HepG2 (cell line): ENCODE data around the gene ARPC3. TPM values are rescaled to one million over a fixed set of nuclear protein-coding genes. Genes with fewer than 3 reads are reported as not detected.
A peak's percentile ranks its signal among the peaks of the same experiment; 100 is the strongest.

Source experiments
- ARID4A ChIP-seq: sonication (generic); formaldehyde crosslinking; IDR thresholded peaks from 2 replicates; pipeline ENCODE4 v1.5.0; 2020; ENCODE audit warnings: mild to moderate bottlenecking, missing genetic modification reagents, borderline replicate concordance
- ATF6 ChIP-seq: sonication (generic); formaldehyde crosslinking; conservative IDR thresholded peaks from 2 replicates; pipeline ENCODE4 v1.4.0; 2020; ENCODE audit warnings: missing genetic modification reagents
- CTCF ChIP-seq: sonication (generic); formaldehyde crosslinking; IDR thresholded peaks from 2 replicates; pipeline ENCODE4 v1.5.0; 2020; ENCODE audit warnings: mild to moderate bottlenecking, missing genetic modification reagents, moderate library complexity
- GATAD1 ChIP-seq: IDR thresholded peaks from 2 replicates; pipeline ENCODE4 v1.6.1; 2016; ENCODE audit warnings: missing genetic modification reagents, missing compliant biosample characterization
- GTF2F1 ChIP-seq: fragments of 150-350 bp; IDR thresholded peaks from 2 replicates; pipeline ENCODE4 v1.6.1; 2014; ENCODE audit warnings: low read length
- SAP130 ChIP-seq: IDR thresholded peaks from 2 replicates; pipeline ENCODE4 v1.6.1; 2016; ENCODE audit warnings: low read depth
- TMF1 ChIP-seq: sonication (generic); formaldehyde crosslinking; IDR thresholded peaks from 2 replicates; pipeline ENCODE4 v1.8.1; 2022; ENCODE audit warnings: low read depth, missing genetic modification reagents
- ZMYM3 ChIP-seq: sonication (generic); formaldehyde crosslinking; IDR thresholded peaks from 2 replicates; pipeline ENCODE4 v1.5.1; 2020; ENCODE audit warnings: mild to moderate bottlenecking, missing genetic modification reagents
- ZMYM4 ChIP-seq: sonication (generic); formaldehyde crosslinking; IDR thresholded peaks from 2 replicates; pipeline ENCODE4 v1.8.1; 2023; ENCODE audit warnings: mild to moderate bottlenecking, missing genetic modification reagents
- ZNF180 ChIP-seq: sonication (generic); formaldehyde crosslinking; IDR thresholded peaks from 2 replicates; pipeline ENCODE4 v1.4.0; 2020; ENCODE audit warnings: low read depth, missing genetic modification reagents, borderline replicate concordance
- ZNF205 ChIP-seq: IDR thresholded peaks from 2 replicates; pipeline ENCODE4 v1.6.1; 2018; ENCODE audit warnings: missing biosample characterization, missing genetic modification reagents
- ZNF335 ChIP-seq: sonication (generic); formaldehyde crosslinking; IDR thresholded peaks from 2 replicates; pipeline ENCODE4 v1.4.0; 2020; ENCODE audit warnings: missing genetic modification reagents
- ZSCAN20 ChIP-seq: sonication (generic); formaldehyde crosslinking; IDR thresholded peaks from 2 replicates; pipeline ENCODE4 v1.4.0; 2020; ENCODE audit warnings: missing genetic modification reagents, mild to moderate bottlenecking, borderline replicate concordance
- polyA plus RNA-seq, 8 experiments: library from polyadenylated mRNA; depleted of rRNA in 3 of 8; stranded (reverse) in 7 of 8; unstranded in 1 of 8; fragments of >200 nt; fragmentation: Illumina TruSeq in 4 of 8; extraction: Trizol in 4 of 8; gene quantifications; 2 replicates each; pipeline versions ENCODE4 v1.2.1 to v1.2.3, GENCODE V29; 2011 to 2016; ENCODE audit warnings: low read depth in 4 of 8, missing spikeins in 1 of 8, mixed read lengths in 1 of 8; ENCODE audit not compliant: insufficient read depth in 1 of 8
- total RNA-seq, 5 experiments: library from RNA; depleted of rRNA; stranded (reverse); fragments of >200 nt; fragmentation: Illumina TruSeq; extraction: Trizol; gene quantifications; 2 replicates each; pipeline ENCODE4 v1.2.3, GENCODE V29; 2016; ENCODE audit warnings: low read depth in 1 of 5
- TF ChIP-seq, protein P1 (sequence below): sonication (generic); formaldehyde crosslinking; IDR thresholded peaks from 2 replicates; pipeline ENCODE4 v1.4.0; 2020; ENCODE audit warnings: missing genetic modification reagents, mild to moderate bottlenecking, borderline replicate concordance
- TF ChIP-seq, protein P2 (sequence below): IDR thresholded peaks from 2 replicates; pipeline ENCODE4 v1.6.1; 2016; ENCODE audit warnings: control low read depth

Gene ARPC3
- total and polyA plus RNA-seq, 2 of the 13 experiments (the other 11 are each of a cell fraction or from before 2014, with no cell fraction given): 32.7 to 234 TPM

GRCh38 chr12:110468214-110469048 is 18.3 kb upstream of the ARPC3 start, which contains the start of the genes FAM216A and GPN3 (continued):
- TF ChIP-seq, protein P1, sequence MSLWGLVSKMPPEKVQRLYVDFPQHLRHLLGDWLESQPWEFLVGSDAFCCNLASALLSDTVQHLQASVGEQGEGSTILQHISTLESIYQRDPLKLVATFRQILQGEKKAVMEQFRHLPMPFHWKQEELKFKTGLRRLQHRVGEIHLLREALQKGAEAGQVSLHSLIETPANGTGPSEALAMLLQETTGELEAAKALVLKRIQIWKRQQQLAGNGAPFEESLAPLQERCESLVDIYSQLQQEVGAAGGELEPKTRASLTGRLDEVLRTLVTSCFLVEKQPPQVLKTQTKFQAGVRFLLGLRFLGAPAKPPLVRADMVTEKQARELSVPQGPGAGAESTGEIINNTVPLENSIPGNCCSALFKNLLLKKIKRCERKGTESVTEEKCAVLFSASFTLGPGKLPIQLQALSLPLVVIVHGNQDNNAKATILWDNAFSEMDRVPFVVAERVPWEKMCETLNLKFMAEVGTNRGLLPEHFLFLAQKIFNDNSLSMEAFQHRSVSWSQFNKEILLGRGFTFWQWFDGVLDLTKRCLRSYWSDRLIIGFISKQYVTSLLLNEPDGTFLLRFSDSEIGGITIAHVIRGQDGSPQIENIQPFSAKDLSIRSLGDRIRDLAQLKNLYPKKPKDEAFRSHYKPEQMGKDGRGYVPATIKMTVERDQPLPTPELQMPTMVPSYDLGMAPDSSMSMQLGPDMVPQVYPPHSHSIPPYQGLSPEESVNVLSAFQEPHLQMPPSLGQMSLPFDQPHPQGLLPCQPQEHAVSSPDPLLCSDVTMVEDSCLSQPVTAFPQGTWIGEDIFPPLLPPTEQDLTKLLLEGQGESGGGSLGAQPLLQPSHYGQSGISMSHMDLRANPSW (CRISPR knock-in tag): no peak; the same call in 1 of the 2 replicates
- TF ChIP-seq ZNF335 (CRISPR knock-in tag): 0 out of 2 replicates have a peak, but pooled peaks have one; percentile 69
- no peak for TF ChIP-seq TMF1 (CRISPR knock-in tag)
- TF ChIP-seq ZMYM3: no peak
- TF ChIP-seq GTF2F1: no peak
- TF ChIP-seq ATF6 (CRISPR knock-in tag): no peak; the same call in 1 of the 2 replicates
- TF ChIP-seq CTCF (CRISPR knock-in tag): 0 out of 2 replicates have a peak, but pooled peaks have one; percentile 1
- peak; percentile 94 for TF ChIP-seq ARID4A (CRISPR knock-in tag)
- TF ChIP-seq, protein P2, sequence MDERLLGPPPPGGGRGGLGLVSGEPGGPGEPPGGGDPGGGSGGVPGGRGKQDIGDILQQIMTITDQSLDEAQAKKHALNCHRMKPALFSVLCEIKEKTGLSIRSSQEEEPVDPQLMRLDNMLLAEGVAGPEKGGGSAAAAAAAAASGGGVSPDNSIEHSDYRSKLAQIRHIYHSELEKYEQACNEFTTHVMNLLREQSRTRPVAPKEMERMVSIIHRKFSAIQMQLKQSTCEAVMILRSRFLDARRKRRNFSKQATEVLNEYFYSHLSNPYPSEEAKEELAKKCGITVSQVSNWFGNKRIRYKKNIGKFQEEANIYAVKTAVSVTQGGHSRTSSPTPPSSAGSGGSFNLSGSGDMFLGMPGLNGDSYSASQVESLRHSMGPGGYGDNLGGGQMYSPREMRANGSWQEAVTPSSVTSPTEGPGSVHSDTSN (CRISPR knock-in tag): no peak
- peak; percentile 94 for TF ChIP-seq SAP130 (CRISPR knock-in tag)
- TF ChIP-seq ZNF205 (CRISPR knock-in tag): no peak
- TF ChIP-seq ZMYM4 (CRISPR knock-in tag): peak; percentile 97
- peak; percentile 96 for TF ChIP-seq GATAD1 (CRISPR knock-in tag)
- TF ChIP-seq ZNF180 (CRISPR knock-in tag): no peak
- peak; percentile 26 for TF ChIP-seq ZSCAN20
